HepG2 (cell line): ENCODE results near the gene AGXT. TPM values are rescaled to one million over a fixed set of nuclear protein-coding genes. Genes with fewer than 3 reads are reported as not detected.

Experiments used
- ATAC-seq: fragments of 200-7000 bp; cut with Tn5 transposase; 3 replicates; pipeline ENCODE4 v1.9.1; 2020; ENCODE audit warnings: mild to moderate bottlenecking, moderate library complexity
- BruUV-seq: library from RNA; stranded (reverse); fragments of 400-500 nt; replicated peaks from 2 replicates; lab custom pipeline; 2021; lab: Mats Ljungman, UMichigan
- CTCF ChIA-PET: fragments of 300-600 bp; formaldehyde crosslinking; extraction: SDS; loops from one replicate; lab custom pipeline; 2021; ENCODE audit warnings: low total read pairs, inconsistent platforms, low intra/inter-chr PET ratio; lab: Yijun Ruan, JAX
- POLR2A ChIA-PET: fragments of 350-600 bp; sonication (Branson Sonifier 250); formaldehyde crosslinking; loops from one replicate; lab custom pipeline; 2020; ENCODE audit warnings: antibody characterized with exemption, inconsistent platforms; lab: Yijun Ruan, JAX
- DNase-seq: peaks from one replicate; pipeline ENCODE4 v3.0.0-alpha.2; 2015; ENCODE audit warnings: low spot score
- FAIRE-seq: peaks from 3 replicates; lab custom pipeline; 2011; peaks lifted over from hg19 to GRCh38; lab: Jason Lieb, UNC
- H2AFZ ChIP-seq: one replicate; pipeline ENCODE4 v1.6.1; 2011; ENCODE audit warnings: low read length, inconsistent platforms
- H3K27ac ChIP-seq: fragments of 300-600 bp; 3 replicates; pipeline ENCODE4 v1.8.0; 2011; ENCODE audit warnings: mixed run types, mild to moderate bottlenecking, mixed read lengths, low read length, inconsistent platforms; ENCODE audit not compliant: insufficient read depth; ENCODE audit errors: extremely low read length
- H3K27me3 ChIP-seq, 2 experiments: fragments of 200-600 bp in 1 of 2; 2 replicates in 1 of 2; 3 replicates in 1 of 2; pipeline versions ENCODE4 v1.6.0 to v1.8.0; 2011; ENCODE audit warnings: low read length in 2 of 2, mild to moderate bottlenecking in 2 of 2, moderate library complexity in 2 of 2, inconsistent platforms in 1 of 2; ENCODE audit not compliant: insufficient read depth in 2 of 2, control insufficient read depth in 1 of 2
- H3K36me3 ChIP-seq, 2 experiments: fragments of 200-600 bp in 1 of 2; replicated peaks in 1 of 2; 2 replicates in 1 of 2; 3 replicates in 1 of 2; pipeline versions ENCODE4 v1.5.1 to v1.8.0; 2011; ENCODE audit warnings: low read length in 2 of 2, inconsistent platforms in 1 of 2; ENCODE audit not compliant: insufficient read depth in 2 of 2, control insufficient read depth in 1 of 2
- H3K4me1 ChIP-seq: 2 replicates; pipeline ENCODE4 v1.5.1; 2012; ENCODE audit warnings: low read length, inconsistent platforms; ENCODE audit not compliant: insufficient read depth
- H3K4me2 ChIP-seq: 2 replicates; pipeline ENCODE4 v1.6.0; 2011; ENCODE audit warnings: low read depth, low read length, inconsistent platforms
- H3K4me3 ChIP-seq, 3 experiments: fragments of 200-600 bp in 1 of 3; sonication (generic), shearing (Covaris generic) in 1 of 3; replicated peaks in 1 of 3; 2 replicates each; pipeline ENCODE4 v1.5.1; 2011 to 2016; ENCODE audit warnings: low read length in 3 of 3, inconsistent platforms in 2 of 3, low read depth in 2 of 3, mild to moderate bottlenecking in 2 of 3, control low read depth in 1 of 3, mixed read lengths in 1 of 3; ENCODE audit not compliant: insufficient read depth in 1 of 3
- H3K79me2 ChIP-seq: one replicate; pipeline ENCODE4 v1.6.1; 2011; ENCODE audit warnings: low read length, inconsistent platforms; ENCODE audit not compliant: insufficient read depth
- H3K9ac ChIP-seq: 2 replicates; pipeline ENCODE4 v1.6.0; 2011; ENCODE audit warnings: mild to moderate bottlenecking, low read depth, low read length, inconsistent platforms; ENCODE audit not compliant: insufficient read depth
- H3K9me3 ChIP-seq: 2 replicates; pipeline ENCODE4 v1.5.1; 2012; ENCODE audit warnings: mild to moderate bottlenecking, low read length
- H4K20me1 ChIP-seq: 2 replicates; pipeline ENCODE4 v1.6.0; 2011; ENCODE audit warnings: inconsistent platforms, mild to moderate bottlenecking, low read length, moderate library complexity; ENCODE audit not compliant: insufficient read depth
- ATF5 ChIP-seq: sonication (generic); formaldehyde crosslinking; IDR thresholded peaks from 2 replicates; pipeline ENCODE4 v1.4.0; 2020; ENCODE audit warnings: mild to moderate bottlenecking, low read depth, missing genetic modification reagents
- CREB1 ChIP-seq, 2 experiments: fragments of 450-650 bp in 1 of 2; IDR thresholded peaks; 2 replicates each; pipeline ENCODE4 v1.6.1; 2016 to 2017; ENCODE audit warnings: control low read depth in 1 of 2, mild to moderate bottlenecking in 1 of 2, missing compliant biosample characterization in 1 of 2, missing genetic modification characterization in 1 of 2
- EZH2 ChIP-seq: conservative IDR thresholded peaks from 2 replicates; pipeline ENCODE4 v1.6.1; 2012; ENCODE audit warnings: mild to moderate bottlenecking, low read depth, low read length, moderate library complexity
- FOSL2 ChIP-seq: sonication (generic); formaldehyde crosslinking; IDR thresholded peaks from 2 replicates; pipeline ENCODE4 v1.4.0; 2020; ENCODE audit warnings: missing genetic modification reagents
- KAT8 ChIP-seq: IDR thresholded peaks from 2 replicates; pipeline ENCODE4 v1.6.1; 2016; ENCODE audit warnings: missing genetic modification reagents, missing compliant biosample characterization
- LCORL ChIP-seq, 2 experiments: fragments of 450-650 bp in 1 of 2; sonication (generic) in 1 of 2; formaldehyde crosslinking in 1 of 2; IDR thresholded peaks; 2 replicates each; pipeline versions ENCODE4 v1.5.0 to v1.6.1; 2017 to 2020; ENCODE audit warnings: antibody characterized with exemption in 1 of 2, missing genetic modification reagents in 1 of 2
- MTA1 ChIP-seq: sonication (generic); formaldehyde crosslinking; IDR thresholded peaks from 2 replicates; pipeline ENCODE4 v1.4.0; 2020; ENCODE audit warnings: missing genetic modification reagents, mild to moderate bottlenecking, borderline replicate concordance
- ZNF652 ChIP-seq: IDR thresholded peaks from 2 replicates; pipeline ENCODE4 v1.6.1; 2016; ENCODE audit warnings: low read depth, borderline replicate concordance
- ZSCAN22 ChIP-seq: sonication (generic); formaldehyde crosslinking; IDR thresholded peaks from 2 replicates; pipeline ENCODE4 v1.4.0; 2020; ENCODE audit warnings: mild to moderate bottlenecking, missing genetic modification reagents
- WGBS: methylation state at CpG from one replicate; pipeline ENCODE4 v1.1.6; 2017; ENCODE audit warnings: low lambda C conversion rate; 5-methylcytosine and 5-hydroxymethylcytosine counted together
- in situ Hi-C: cut with HindIII; loops from 2 replicates; pipeline ENCODE4 v1.10.0; 2017; ENCODE audit warnings: low pct_unique_long_range_greater_than_20kb; ENCODE audit not compliant: extremely low pct_ligation_motif_present
- intact Hi-C: fragments of 100-400 bp; cut with micrococcal nuclease; formaldehyde crosslinking; loops from one replicate; pipeline ENCODE4 v1.10.0; 2022; ENCODE audit not compliant: unreplicated experiment
- polyA plus RNA-seq, 8 experiments: library from polyadenylated mRNA; depleted of rRNA in 3 of 8; stranded (reverse) in 7 of 8; unstranded in 1 of 8; fragments of >200 nt; fragmentation: Illumina TruSeq in 4 of 8; extraction: Trizol in 4 of 8; gene quantifications; 2 replicates each; pipeline versions ENCODE4 v1.2.1 to v1.2.3, GENCODE V29; 2011 to 2016; ENCODE audit warnings: low read depth in 4 of 8, missing spikeins in 1 of 8, mixed read lengths in 1 of 8; ENCODE audit not compliant: insufficient read depth in 1 of 8
- total RNA-seq, 5 experiments: library from RNA; depleted of rRNA; stranded (reverse); fragments of >200 nt; fragmentation: Illumina TruSeq; extraction: Trizol; gene quantifications; 2 replicates each; pipeline ENCODE4 v1.2.3, GENCODE V29; 2016; ENCODE audit warnings: low read depth in 1 of 5
- TF ChIP-seq, protein P1 (sequence below): sonication (generic); formaldehyde crosslinking; IDR thresholded peaks from 2 replicates; pipeline ENCODE4 v1.8.1; 2023; ENCODE audit warnings: missing genetic modification reagents, mild to moderate bottlenecking, borderline replicate concordance

The AGXT gene
- total and polyA plus RNA-seq, 2 of the 13 experiments (the other 11 are each of a cell fraction or from before 2014, with no cell fraction given) = 41.9 to 96.1 TPM

GRCh38 chr2:240819858-240820606, 48.6 kb upstream of the AGXT start, which contains the start of gene KIF1A:
KIF1A (minus strand) TSS chr2:240820219; CDS start chr2:240797752, 22,467 bp downstream.
- ATAC-seq = no peak
- Histone ChIP-seq H2AFZ (no peak within 1 kb of the TSS), H3K9me3 (no peaks in the 10 kb centered on the region), H3K9ac (no peak within 1 kb of the TSS), H3K4me1 (no peaks in the 10 kb centered on the region), H3K36me3 (no peaks in the 10 kb centered on the region), H3K27me3 (peaks cover 24 to 73% of the 10 kb centered on the region in 2 experiments; a peak in 4 of 5 replicates), H3K79me2 (no peaks in the 10 kb centered on the region), H3K4me3 (no peak within 1 kb of the TSS; a peak in 1 of 6 replicates), H3K27ac (no peak within 1 kb of the TSS), H3K4me2 (no peak within 1 kb of the TSS), H4K20me1 (no peaks in the 10 kb centered on the region; the same call in 1 of the 2 replicates)
- DNase-seq = no peak
- WGBS = 20% methylated on average over 18 of the region's 104 CpGs
- ChIA-PET CTCF (no interaction called here), POLR2A (no interaction called here)
- no peak for FAIRE-seq
- in situ Hi-C loops = no loop called here
- BruUV-seq = no TSS peak
- TF ChIP-seq, protein P1, sequence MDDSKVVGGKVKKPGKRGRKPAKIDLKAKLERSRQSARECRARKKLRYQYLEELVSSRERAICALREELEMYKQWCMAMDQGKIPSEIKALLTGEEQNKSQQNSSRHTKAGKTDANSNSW (CRISPR knock-in tag) = no peak
- TF ChIP-seq CREB1 (IDR thresholded peaks at IDR 0.05) = peak; percentile 86; the same call in 1 of the 2 replicates
- no peak for TF ChIP-seq CREB1 (CRISPR knock-in tag; IDR thresholded peaks at IDR 0.05)
- intact Hi-C loops = no loop called here

GRCh38 chr2:240820607-240821428, 47.8 kb upstream of the AGXT start:
- in situ Hi-C loops = no loop called here

More at GRCh38 chr2:240820607-240821428, 47.8 kb upstream of the AGXT start:
- intact Hi-C loops = no loop called here
- CTCF ChIA-PET = no interaction called here
- Histone ChIP-seq H3K9ac (no peak overlapping the region), H3K36me3 (no peaks in the 10 kb centered on the region), H3K79me2 (no peaks in the 10 kb centered on the region), H3K4me1 (no peaks in the 10 kb centered on the region), H3K9me3 (no peaks in the 10 kb centered on the region), H3K27ac (no peak overlapping the region), H4K20me1 (no peaks in the 10 kb centered on the region; the same call in 1 of the 2 replicates), H3K4me3 (no peak overlapping the region; a peak in 1 of 6 replicates), H2AFZ (no peak overlapping the region), H3K27me3 (peaks cover 26 to 81% of the 10 kb centered on the region in 2 experiments; a peak in 4 of 5 replicates), H3K4me2 (no peak overlapping the region)
- WGBS = 7% methylated on average over 42 of the region's 64 CpGs
- ATAC-seq = peak; percentile 57
- BruUV-seq = no TSS peak
- FAIRE-seq = no peak
- POLR2A ChIA-PET = no interaction called here
- TF ChIP-seq ATF5 (CRISPR knock-in tag) (no peak), MTA1 (CRISPR knock-in tag) (peak; percentile 32; the same call in 1 of the 2 replicates), KAT8 (CRISPR knock-in tag) (no peak), ZNF652 (CRISPR knock-in tag) (peak; percentile 48; the same call in 1 of the 2 replicates), LCORL (IDR thresholded peaks at IDR 0.05) (no peak), LCORL (CRISPR knock-in tag; IDR thresholded peaks at IDR 0.05) (no peak), FOSL2 (CRISPR knock-in tag) (no peak), ZSCAN22 (CRISPR knock-in tag) (no peak), EZH2 (peak; percentile 99)
- no peak for DNase-seq
